Femur (tissue), 1 donor: ENCODE measurements around the gene TMEM135.
"Not testable (repeated sequence)": the region's sequence is repeated elsewhere in the genome, so short reads cannot be mapped to it uniquely, and the experiment has no call there.

ENCODE experiments used
- DNase-seq: peaks from one replicate; pipeline ENCODE4 v3.0.0-alpha.2; 2017

The TMEM135 gene

GRCh38 chr11:87020764-87021365 lies 16.9 kb upstream of the TMEM135 start:
- DNase-seq, result no peak

DNA sequence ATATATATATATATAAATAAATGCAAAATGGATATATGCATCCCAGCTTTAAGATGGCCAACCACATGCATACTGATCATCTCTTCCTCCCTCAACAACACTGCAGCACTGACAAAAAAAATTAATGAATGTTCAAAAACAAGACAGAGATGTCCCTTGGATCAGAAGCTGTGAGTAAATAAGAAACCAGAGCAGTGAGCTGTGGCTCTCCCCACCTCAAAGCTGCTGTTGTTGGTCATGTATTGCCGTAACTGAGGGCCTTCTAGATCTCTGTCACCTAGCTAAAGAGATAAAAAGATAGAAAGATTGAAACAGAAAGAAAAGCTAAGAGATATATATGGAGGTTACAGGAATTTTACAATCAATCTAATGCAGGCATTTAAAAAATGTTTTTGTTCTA lies 15.5 kb upstream of the TMEM135 start:
- DNase-seq, result no peak

DNA sequence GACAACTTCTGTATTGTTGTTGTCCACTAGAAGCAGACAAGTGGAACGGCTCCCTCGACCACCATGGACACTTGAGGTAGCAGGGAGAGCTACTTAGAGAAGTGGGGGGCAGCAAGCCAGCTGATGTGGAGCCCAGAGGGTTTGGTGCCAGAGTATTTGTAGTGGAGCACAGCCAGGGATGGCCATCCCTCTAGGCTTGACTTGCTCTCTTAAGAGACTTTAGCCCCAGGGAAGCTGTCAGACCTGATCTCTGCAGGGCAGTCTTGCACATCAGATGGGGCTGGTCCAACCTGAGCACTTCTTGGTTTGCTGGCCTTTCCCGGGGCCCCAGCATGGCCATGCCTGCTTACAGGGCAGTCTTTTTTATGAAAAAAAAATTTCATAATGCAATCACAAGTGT lies 15.0 kb upstream of the TMEM135 start:
- no peak for DNase-seq

GRCh38 chr11:87026415-87026814 lies 11.3 kb upstream of the TMEM135 start:
- not testable (repeated sequence) for DNase-seq

DNA sequence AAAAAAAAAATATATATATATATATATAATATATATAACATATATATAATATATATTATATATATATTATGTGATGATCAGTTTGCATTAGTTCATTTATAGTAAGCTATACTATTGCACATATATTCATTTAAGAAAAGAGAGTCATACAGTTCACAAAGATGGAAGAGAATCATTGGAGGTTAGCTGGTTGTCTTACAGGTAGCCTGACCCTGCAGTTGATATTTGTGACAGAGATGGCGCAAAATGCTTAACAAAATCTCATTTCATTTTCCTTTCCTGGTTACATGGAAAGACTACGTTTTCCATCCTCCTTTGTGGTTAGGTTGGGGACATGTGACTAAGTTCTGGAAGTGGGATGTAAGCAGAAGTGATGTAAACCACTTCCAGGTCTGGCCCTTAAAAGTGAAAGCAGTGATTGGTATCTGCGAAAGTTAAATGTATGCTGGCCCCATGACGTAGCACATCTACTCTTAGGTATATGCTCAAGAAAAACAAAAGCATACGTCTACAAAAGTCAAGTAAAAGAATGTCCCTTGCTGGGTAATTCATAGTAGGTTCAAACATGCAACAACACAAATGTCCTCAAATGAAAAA lies 7.2 kb upstream of the TMEM135 start:
- no peak for DNase-seq

- no peak for DNase-seq
These were observed 6.1 kb upstream of the TMEM135 start for GRCh38 chr11:87031433-87032170.

DNA sequence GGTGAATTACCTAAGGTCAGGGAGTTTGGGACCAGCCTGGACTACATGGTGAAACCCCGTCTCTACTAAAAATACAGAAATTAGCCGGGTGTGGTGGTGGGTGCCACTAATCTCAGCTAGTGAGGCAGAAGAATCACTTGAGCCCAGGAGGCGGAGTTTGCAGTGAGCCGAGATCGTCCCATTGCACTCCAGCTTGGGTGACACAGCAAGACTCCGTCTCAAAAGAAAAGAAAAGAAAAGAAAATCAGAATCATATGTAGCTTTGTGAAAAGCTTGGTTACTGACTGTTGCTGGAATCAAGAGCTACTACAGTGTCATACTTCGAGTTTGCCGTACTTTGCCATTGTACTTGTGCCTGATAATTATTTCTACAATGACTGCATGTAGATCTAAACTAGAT lies 4.2 kb upstream of the TMEM135 start:
- no peak for DNase-seq

DNA sequence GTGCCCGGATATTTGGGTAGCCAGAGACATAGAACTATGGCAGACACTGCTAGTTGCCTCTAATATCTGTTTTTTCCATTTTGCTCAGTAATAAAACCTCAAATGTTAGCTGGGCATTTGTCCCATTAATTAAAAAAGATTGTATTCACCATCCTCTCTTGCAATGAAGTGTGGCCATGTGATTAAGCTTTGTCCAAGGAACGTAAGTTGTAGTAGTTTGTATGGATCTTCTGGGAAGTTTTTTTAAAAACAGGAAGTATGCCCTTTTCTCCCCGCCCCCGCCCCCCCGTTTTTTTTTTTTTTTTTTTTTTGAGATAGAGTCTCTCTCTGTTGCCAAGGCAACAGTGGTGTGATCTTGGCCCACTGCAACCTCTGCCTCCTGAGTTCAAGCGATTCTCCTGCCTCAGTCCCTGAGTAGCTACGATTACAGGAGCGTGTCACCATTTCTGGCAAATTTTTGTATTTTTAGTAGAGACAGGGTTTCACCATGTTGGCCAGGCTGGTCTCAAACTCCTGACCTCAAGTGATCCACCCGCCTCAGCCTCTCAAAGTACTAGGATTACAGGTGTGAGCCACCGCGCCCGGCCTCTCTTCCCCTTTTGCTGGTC lies 1.7 kb upstream of the TMEM135 start:
- no peak for DNase-seq

DNA sequence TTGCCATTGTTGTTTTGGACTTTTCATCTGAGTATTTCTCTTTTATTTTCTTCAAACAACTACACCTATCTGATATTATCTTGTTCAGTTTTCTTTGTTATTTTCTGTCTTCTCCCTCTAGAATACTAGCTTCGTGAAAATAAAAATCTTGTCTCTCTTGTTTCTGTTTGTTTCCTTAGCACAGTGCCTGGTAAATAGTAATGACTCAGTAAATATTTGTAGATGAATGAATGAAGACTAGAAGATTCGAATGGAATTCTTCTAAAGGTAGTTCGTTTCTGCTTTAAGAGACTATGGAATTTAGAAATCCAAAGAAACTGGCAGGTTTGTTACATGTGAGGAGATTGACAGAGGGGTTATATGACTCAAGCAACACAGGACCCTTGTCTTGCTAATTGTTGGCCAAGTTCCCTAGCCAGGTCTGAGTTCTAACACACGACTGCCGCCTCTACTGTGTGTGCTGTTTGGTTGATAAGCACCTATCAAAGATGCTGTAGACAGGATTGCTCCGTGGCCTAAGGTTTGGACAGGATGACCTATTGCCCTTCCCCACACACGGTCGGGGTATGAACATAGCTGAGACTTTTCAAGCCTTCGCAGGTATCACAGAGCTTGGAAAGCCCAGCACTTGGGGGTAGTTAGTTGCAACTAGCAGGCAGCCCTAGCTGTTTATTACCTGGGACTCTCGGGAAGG lies 831 bp upstream of the TMEM135 start:
- DNase-seq, result no peak

DNA sequence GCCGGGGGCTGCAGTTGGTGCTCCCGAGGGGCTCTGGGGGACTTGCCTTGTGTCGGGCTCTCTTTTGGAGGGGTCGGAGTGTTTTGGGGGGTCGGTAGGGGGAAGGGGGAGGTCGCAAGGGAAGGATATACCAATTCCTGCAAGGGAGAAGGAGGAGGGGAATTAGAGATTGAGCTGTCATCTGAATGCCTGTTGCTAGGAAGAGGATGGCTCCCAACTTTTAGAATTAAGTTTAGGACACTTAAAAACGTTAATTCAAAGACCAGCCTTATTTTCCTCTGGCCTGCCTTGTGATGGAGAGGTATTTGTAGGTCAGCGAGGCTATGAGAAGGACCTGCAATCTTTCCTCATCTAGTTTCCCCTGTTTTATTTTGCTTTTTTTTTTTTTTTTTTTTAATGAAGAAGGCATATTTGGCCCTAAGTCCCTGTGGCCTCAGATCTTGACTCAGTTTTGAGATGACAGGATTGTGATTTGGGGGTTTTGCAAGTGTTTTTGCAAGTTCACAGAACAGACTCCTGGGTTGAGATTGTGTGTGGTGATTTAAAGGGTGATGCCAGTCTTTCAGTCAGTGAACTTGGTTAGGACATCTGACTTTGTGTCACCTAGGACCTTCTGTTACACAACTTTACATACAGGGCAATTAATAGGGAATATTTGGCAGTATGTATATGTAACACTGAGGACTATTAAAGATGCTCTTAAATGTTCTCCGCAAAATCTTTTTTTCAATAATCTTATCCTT lies 672 bp downstream of the TMEM135 start:
- DNase-seq, result no peak

DNA sequence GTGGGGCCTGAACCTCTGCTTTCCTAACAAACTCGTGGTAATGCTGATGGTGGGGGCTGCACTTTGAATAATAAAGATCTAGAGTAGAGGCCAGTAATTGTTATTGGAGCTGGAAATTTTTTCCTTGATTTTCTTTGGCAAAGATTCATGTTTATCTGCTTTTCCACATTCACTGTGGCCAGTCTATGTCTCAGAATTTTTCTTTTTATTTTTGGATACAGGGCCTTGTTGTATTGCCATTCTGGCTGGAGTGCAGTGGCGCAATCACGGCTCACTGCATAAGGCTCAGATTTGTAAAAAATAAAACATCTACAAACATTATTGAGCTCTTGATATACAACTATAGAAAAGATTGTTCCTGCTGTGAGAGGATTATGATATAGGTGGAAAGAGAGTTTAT lies 1.6 kb downstream of the TMEM135 start:
- no peak for DNase-seq

- no peak for DNase-seq
These were observed 6.2 kb downstream of the TMEM135 start for GRCh38 chr11:87043894-87044293.

- no peak for DNase-seq
These were observed 9.1 kb downstream of the TMEM135 start for GRCh38 chr11:87046824-87047223.

- no peak for DNase-seq
These were observed 18.4 kb downstream of the TMEM135 start for GRCh38 chr11:87056091-87056490.

GRCh38 chr11:87057749-87058148 lies 20.0 kb downstream of the TMEM135 start:
- no peak for DNase-seq

DNA sequence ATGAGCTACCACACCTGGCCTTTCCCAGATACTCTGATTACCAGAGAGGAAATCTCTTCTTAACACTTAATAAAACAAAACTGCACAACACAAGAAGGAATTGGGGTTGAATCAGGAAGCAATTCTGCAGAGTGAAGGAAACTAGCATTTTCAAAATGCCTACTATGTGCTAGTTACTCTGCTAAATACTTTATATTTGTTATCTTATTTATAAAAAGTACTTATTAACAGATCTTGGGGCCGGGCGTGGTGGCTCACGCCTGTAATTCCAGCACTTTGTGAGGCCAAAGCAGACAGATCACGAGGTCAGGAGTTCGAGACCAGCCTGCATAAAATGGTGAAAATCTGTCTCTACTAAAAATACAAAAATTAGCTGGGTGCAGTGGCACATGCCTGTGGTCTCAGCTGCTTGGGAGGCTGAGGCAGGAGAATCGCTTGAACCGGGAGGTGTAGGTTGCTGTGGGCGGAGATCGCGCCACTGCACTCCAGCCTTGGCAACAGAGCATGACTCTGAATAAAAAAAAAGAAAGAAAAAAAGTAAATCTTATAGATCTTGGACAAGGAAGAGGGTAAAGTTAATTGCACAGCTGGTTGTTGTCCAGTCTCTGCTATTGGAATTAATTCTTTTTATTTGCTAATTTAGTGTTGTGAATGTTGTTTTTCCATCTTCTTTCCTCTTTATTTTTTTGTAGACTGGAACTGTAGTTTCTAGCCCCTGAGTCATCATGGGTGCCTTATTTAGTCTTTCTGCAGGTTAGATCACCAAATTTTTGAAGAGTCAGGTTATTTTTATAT lies 22.1 kb downstream of the TMEM135 start:
- DNase-seq, result no peak

- no peak for DNase-seq
These were observed 24.0 kb downstream of the TMEM135 start for GRCh38 chr11:87061766-87062165.

- DNase-seq, result no peak
These were observed 26.2 kb downstream of the TMEM135 start for GRCh38 chr11:87063982-87064381.

GRCh38 chr11:87072787-87073186 lies 35.1 kb downstream of the TMEM135 start:
- no peak for DNase-seq

GRCh38 chr11:87076260-87076783 lies 38.6 kb downstream of the TMEM135 start:
- DNase-seq, result no peak

- no peak for DNase-seq
These were observed 39.2 kb downstream of the TMEM135 start for GRCh38 chr11:87076874-87077429.
